HCT116 (cell line): ENCODE measurements around the gene RBM26. TPM values are rescaled to one million over a fixed set of nuclear protein-coding genes. Genes with fewer than 3 reads are reported as not detected.
A peak's percentile ranks its signal among the peaks of the same experiment; 100 is the strongest.

Experiments
- ATAC-seq: fragments of 200-7000 bp; cut with Tn5 transposase; 2 replicates; pipeline ENCODE4 v1.9.1; 2020; ENCODE audit warnings: mild to moderate bottlenecking, moderate library complexity
- BruUV-seq: library from RNA; stranded (reverse); fragments of 400-500 nt; replicated peaks from 2 replicates; lab custom pipeline; 2021; lab: Mats Ljungman, UMichigan
- CTCF ChIA-PET: fragments of 300-600 bp; sonication (Branson Sonifier 250); formaldehyde crosslinking; loops from one replicate; lab custom pipeline; 2021; ENCODE audit warnings: antibody characterized with exemption; lab: Charles Lee
- POLR2A ChIA-PET: fragments of 300-600, 350-600 bp; sonication (Branson Sonifier 250); formaldehyde crosslinking; loops from one replicate; lab custom pipeline; 2021; ENCODE audit warnings: antibody characterized with exemption; lab: Charles Lee
- RAD21 ChIA-PET, 2 experiments: fragments of 300-600 bp; sonication (Branson Sonifier 250); formaldehyde crosslinking; loops; one replicate each; lab custom pipeline; 2023; ENCODE audit warnings: low total read pairs in 2 of 2; ENCODE audit not compliant: uncharacterized antibody in 2 of 2, unreplicated experiment in 2 of 2, low non-redundant PET in 1 of 2; lab: Charles Lee
- DNase-seq: peaks from one replicate; pipeline ENCODE4 v3.0.0-alpha.2; 2010; ENCODE audit warnings: low read depth, low spot score
- H2AFZ ChIP-seq: fragments of 200-600 bp; shearing (Covaris generic), sonication (generic); 2 replicates; pipeline ENCODE4 v1.6.1; 2017; ENCODE audit warnings: low read depth, mixed run types, mixed read lengths, antibody characterized with exemption, low read length; ENCODE audit not compliant: poor library complexity, severe bottlenecking
- H3K27ac ChIP-seq: 2 replicates; pipeline ENCODE4 v1.5.1; 2012; ENCODE audit warnings: low read depth, low read length
- H3K27me3 ChIP-seq: fragments of 200-600 bp; sonication (generic); 2 replicates; pipeline ENCODE4 v1.6.1; 2016; ENCODE audit warnings: mixed run types, low read length, mixed read lengths; ENCODE audit not compliant: insufficient read depth
- H3K36me3 ChIP-seq, 2 experiments: fragments of 200-500 bp in 1 of 2; fragments of 200-600 bp in 1 of 2; sonication (Bioruptor generic) in 1 of 2; sonication (generic) in 1 of 2; 2 replicates each; pipeline versions ENCODE4 v1.5.1 to v1.6.1; 2014 to 2016; ENCODE audit warnings: low read length in 2 of 2, inconsistent platforms in 1 of 2, mixed read lengths in 1 of 2, mixed run types in 1 of 2; ENCODE audit not compliant: insufficient read depth in 2 of 2, control insufficient read depth in 1 of 2
- H3K4me1 ChIP-seq, 2 experiments: fragments of 200-600 bp in 1 of 2; sonication (generic) in 1 of 2; 2 replicates each; pipeline versions ENCODE4 v1.5.1 to v1.6.1; 2012 to 2017; ENCODE audit warnings: low read length in 2 of 2, inconsistent platforms in 1 of 2, mild to moderate bottlenecking in 1 of 2, mixed read lengths in 1 of 2, mixed run types in 1 of 2, moderate library complexity in 1 of 2; ENCODE audit not compliant: insufficient read depth in 2 of 2, control insufficient read depth in 1 of 2
- H3K4me2 ChIP-seq: fragments of 200-600 bp; sonication (generic); 2 replicates; pipeline ENCODE4 v1.6.1; 2017; ENCODE audit warnings: mixed run types, low read length, mixed read lengths
- H3K4me3 ChIP-seq, 2 experiments: fragments of 200-600 bp in 1 of 2; sonication (generic) in 1 of 2; replicated peaks in 1 of 2; 2 replicates each; pipeline ENCODE4 v1.5.1; 2011 to 2016; ENCODE audit warnings: low read length in 2 of 2, control low read depth in 1 of 2, low read depth in 1 of 2, mild to moderate bottlenecking in 1 of 2, mixed read lengths in 1 of 2, mixed run types in 1 of 2
- H3K79me2 ChIP-seq: fragments of 200-600 bp; sonication (generic); 2 replicates; pipeline ENCODE4 v1.6.1; 2017; ENCODE audit warnings: mild to moderate bottlenecking, mixed run types, low read length, moderate library complexity, mixed read lengths; ENCODE audit not compliant: insufficient read depth
- H3K9ac ChIP-seq: fragments of 200-600 bp; sonication (generic); 2 replicates; pipeline ENCODE4 v1.6.1; 2016; ENCODE audit warnings: low read length, mixed read lengths
- H3K9me2 ChIP-seq: fragments of 200-600 bp; sonication (generic), shearing (Covaris generic); 2 replicates; pipeline ENCODE4 v1.6.1; 2017; ENCODE audit warnings: mixed run types, mild to moderate bottlenecking, moderate library complexity; ENCODE audit not compliant: insufficient read depth
- H3K9me3 ChIP-seq, 2 experiments: fragments of 200-500 bp in 1 of 2; fragments of 200-600 bp in 1 of 2; sonication (Bioruptor generic) in 1 of 2; sonication (generic) in 1 of 2; 2 replicates each; pipeline ENCODE4 v1.6.1; 2014 to 2017; ENCODE audit warnings: low read length in 2 of 2, mixed read lengths in 2 of 2, inconsistent platforms in 1 of 2, low read depth in 1 of 2, mild to moderate bottlenecking in 1 of 2, mixed run types in 1 of 2, moderate library complexity in 1 of 2; ENCODE audit not compliant: control insufficient read depth in 1 of 2, insufficient read depth in 1 of 2
- H4K20me1 ChIP-seq: fragments of 200-600 bp; sonication (generic), shearing (Covaris generic); 2 replicates; pipeline ENCODE4 v1.6.1; 2017; ENCODE audit warnings: mixed run types, mild to moderate bottlenecking, moderate library complexity; ENCODE audit not compliant: insufficient read depth
- ATF3 ChIP-seq: IDR thresholded peaks from 2 replicates; pipeline ENCODE4 v1.6.1; 2012
- CEBPB ChIP-seq: IDR thresholded peaks from 2 replicates; pipeline ENCODE4 v1.6.1; 2012; ENCODE audit warnings: low read depth
- CTCF ChIP-seq, 3 experiments: fragments of 200-600 bp in 1 of 3; sonication (generic) in 1 of 3; IDR thresholded peaks in 2 of 3; conservative IDR thresholded peaks in 1 of 3; 2 replicates each; pipeline ENCODE4 v1.5.1; 2012 to 2017; ENCODE audit warnings: low read depth in 2 of 3, low read length in 2 of 3, antibody characterized with exemption in 1 of 3, borderline replicate concordance in 1 of 3, control low read depth in 1 of 3, mild to moderate bottlenecking in 1 of 3, mixed read lengths in 1 of 3, mixed run types in 1 of 3, moderate library complexity in 1 of 3; ENCODE audit not compliant: insufficient read depth in 1 of 3
- EGR1 ChIP-seq: IDR thresholded peaks from 2 replicates; pipeline ENCODE4 v1.6.1; 2012; ENCODE audit warnings: low read depth
- ELF1 ChIP-seq: IDR thresholded peaks from 2 replicates; pipeline ENCODE4 v1.6.1; 2012; ENCODE audit warnings: low read depth, borderline replicate concordance
- EZH2 ChIP-seq: fragments of 200-600 bp; sonication (generic); IDR thresholded peaks from 2 replicates; pipeline ENCODE4 v1.6.1; 2017; ENCODE audit warnings: antibody characterized with exemption, mixed run types
- EZH2phosphoT487 ChIP-seq: fragments of 200-600 bp; IDR thresholded peaks from 2 replicates; pipeline ENCODE4 v1.6.1; 2018; ENCODE audit warnings: antibody characterized with exemption, borderline replicate concordance
- FOSL1 ChIP-seq: IDR thresholded peaks from 2 replicates; pipeline ENCODE4 v1.6.1; 2012; ENCODE audit warnings: low read depth
- MAX ChIP-seq: IDR thresholded peaks from 2 replicates; pipeline ENCODE4 v1.6.1; 2012
- POLR2A ChIP-seq: IDR thresholded peaks from 2 replicates; pipeline ENCODE4 v1.7.0; 2011; ENCODE audit warnings: borderline replicate concordance; ENCODE audit not compliant: insufficient read depth, insufficient read length; ENCODE audit errors: extremely low read depth
- POLR2AphosphoS5 ChIP-seq: IDR thresholded peaks from 2 replicates; pipeline ENCODE4 v1.6.1; 2011; ENCODE audit warnings: mild to moderate bottlenecking, low read depth, low read length, moderate library complexity
- REST ChIP-seq: IDR thresholded peaks from 2 replicates; pipeline ENCODE4 v1.6.1; 2012; ENCODE audit warnings: low read depth
- SIN3A ChIP-seq: IDR thresholded peaks from 2 replicates; pipeline ENCODE4 v1.6.1; 2012; ENCODE audit warnings: low read depth
- SP1 ChIP-seq: IDR thresholded peaks from 2 replicates; pipeline ENCODE4 v1.6.1; 2012; ENCODE audit warnings: low read depth
- SRF ChIP-seq: IDR thresholded peaks from 2 replicates; pipeline ENCODE4 v1.6.1; 2012; ENCODE audit warnings: low read depth
- TCF7L2 ChIP-seq: IDR thresholded peaks from 2 replicates; pipeline ENCODE4 v1.7.0; 2011; ENCODE audit warnings: borderline replicate concordance, inconsistent platforms; ENCODE audit not compliant: insufficient read depth, insufficient read length; ENCODE audit errors: extremely low read depth
- ZBTB33 ChIP-seq: IDR thresholded peaks from 2 replicates; pipeline ENCODE4 v1.6.1; 2011; ENCODE audit warnings: mild to moderate bottlenecking, low read length, moderate library complexity; ENCODE audit not compliant: insufficient replicate concordance; ENCODE audit errors: extremely low read depth
- ZFX ChIP-seq: fragments of 450-650 bp; IDR thresholded peaks from 2 replicates; pipeline ENCODE4 v1.6.1; 2017
- ZNF274 ChIP-seq: fragments of 200-500 bp; sonication (Bioruptor generic); IDR thresholded peaks from 2 replicates; pipeline ENCODE4 v1.6.1; 2014; ENCODE audit warnings: mild to moderate bottlenecking, low read depth, low read length, inconsistent platforms
- intact Hi-C: fragments of 100-400 bp; cut with micrococcal nuclease; formaldehyde crosslinking; loops from 2 replicates; pipeline ENCODE4 v1.10.0; 2022
- total RNA-seq: library from RNA; stranded (reverse); gene quantifications from one replicate; pipeline ENCODE4 v1.2.1, GENCODE V29; 2021; ENCODE audit not compliant: unreplicated experiment

Gene RBM26
- total RNA-seq, 1 experiment from 2014 or later = 52.5 TPM

- peaks cover 81% of the 10 kb centered on the region for H3K79me2 ChIP-seq
- H3K36me3 ChIP-seq = peaks cover 0 to 6% of the 10 kb centered on the region in 2 experiments; a peak in 1 of 4 replicates
- H3K4me3 ChIP-seq = peak overlapping the region; percentile 77 to 91
- no peaks in the 10 kb centered on the region for H3K27me3 ChIP-seq
- H3K9me2 ChIP-seq = no peaks in the 10 kb centered on the region
- intact Hi-C loops = no loop called here
- RAD21 ChIA-PET = no interaction called here
- no peak overlapping the region for H2AFZ ChIP-seq
- H3K9ac ChIP-seq = peak overlapping the region; percentile 96
- CTCF ChIA-PET = interaction anchor here (1.1 to 1.2 kb wide), 2 partner anchors 14 to 18 kb away, joined by 3 read pairs; no protein-coding TSS in a partner anchor
- POLR2A ChIA-PET = no interaction called here
- H3K9me3 ChIP-seq = no peaks in the 10 kb centered on the region
- H3K4me2 ChIP-seq = peak overlapping the region; percentile 85
- no TSS peak for BruUV-seq
- peaks cover 7 to 26% of the 10 kb centered on the region in 2 experiments; a peak in 3 of 4 replicates for H3K4me1 ChIP-seq
- H3K27ac ChIP-seq = peak overlapping the region; percentile 80
- H4K20me1 ChIP-seq = peaks cover 7% of the 10 kb centered on the region; the same call in 1 of the 2 replicates
- TF ChIP-seq SP1 (no peak), ZNF274 (no peak), REST (no peak), TCF7L2 (no peak), SRF (no peak), ZBTB33 (no peak), SIN3A (no peak), POLR2A (no peak), MAX (no peak), CTCF (IDR thresholded peaks at IDR 0.05 in 2 of 3, conservative IDR thresholded peaks at IDR 0.05 in 1 of 3; ENCODE audit: borderline replicate concordance in 1 of 3, insufficient read depth in 1 of 3, low read depth in 2 of 3, low read length in 2 of 3) (no peak), ELF1 (no peak), CEBPB (no peak), EGR1 (no peak), ZFX (no peak), EZH2 (no peak), POLR2AphosphoS5 (no peak), FOSL1 (no peak), ATF3 (no peak), EZH2phosphoT487 (no peak)
- ATAC-seq = peak; percentile 70
- DNase-seq = no peak
Observed at GRCh38 chr13:79405501-79405830, 589 bp downstream of the RBM26 start.
